ENCODE data around the gene TMUB1.

TMUB1 gene

GRCh38 chr7:151114151-151115090, 31.1 kb upstream of the TMUB1 start:
- H3K27ac ChIP-seq (ENCODE audit: low read depth, low read length): no peak overlapping the region
- no peaks in the 10 kb centered on the region for H3K9me3 ChIP-seq (ENCODE audit: insufficient read depth, low read length)
- TF ChIP-seq CTCF (IDR thresholded peaks at IDR 0.05; ENCODE audit: insufficient read depth, low read length, poor library complexity, severe bottlenecking) (no peak), EZH2phosphoT487 (conservative IDR thresholded peaks at IDR 0.05; ENCODE audit: low read length) (no peak)
- H3K9ac ChIP-seq (ENCODE audit: low read length): no peak overlapping the region
- no peak overlapping the region for H2AFZ ChIP-seq (ENCODE audit: low read depth, low read length, severe bottlenecking)
- H3K27me3 ChIP-seq (ENCODE audit: low read length): no peaks in the 10 kb centered on the region
- no peaks in the 10 kb centered on the region for H3K9me2 ChIP-seq (replicated peaks; ENCODE audit: insufficient read depth, low read length)
- no peaks in the 10 kb centered on the region for H3K79me2 ChIP-seq (ENCODE audit: insufficient read depth, low read length)
- H3K4me2 ChIP-seq (ENCODE audit: low read depth, low read length, poor library complexity, severe bottlenecking): no peak overlapping the region
- no peaks in the 10 kb centered on the region for H3F3A ChIP-seq (ENCODE audit: insufficient read depth)
- no peak overlapping the region for H3K4me3 ChIP-seq (ENCODE audit: insufficient read depth, low read length, poor library complexity, severe bottlenecking)
- H3K36me3 ChIP-seq (ENCODE audit: low read length): no peaks in the 10 kb centered on the region
- no peaks in the 10 kb centered on the region for H4K20me1 ChIP-seq (ENCODE audit: low read depth, low read length)

- Histone ChIP-seq H3K27me3 (ENCODE audit: low read length) (no peaks in the 10 kb centered on the region), H3K36me3 (ENCODE audit: low read length) (no peaks in the 10 kb centered on the region), H3K4me2 (ENCODE audit: low read depth, low read length, poor library complexity, severe bottlenecking) (no peak overlapping the region), H3K79me2 (ENCODE audit: insufficient read depth, low read length) (no peaks in the 10 kb centered on the region), H3K9ac (ENCODE audit: low read length) (no peak overlapping the region), H2AFZ (ENCODE audit: low read depth, low read length, severe bottlenecking) (no peak overlapping the region), H4K20me1 (ENCODE audit: low read depth, low read length) (no peaks in the 10 kb centered on the region), H3K4me3 (ENCODE audit: insufficient read depth, low read length, poor library complexity, severe bottlenecking) (no peak overlapping the region), H3K27ac (ENCODE audit: low read depth, low read length) (no peak overlapping the region), H3K9me3 (ENCODE audit: insufficient read depth, low read length) (no peaks in the 10 kb centered on the region), H3K9me2 (replicated peaks; ENCODE audit: insufficient read depth, low read length) (no peaks in the 10 kb centered on the region), H3F3A (ENCODE audit: insufficient read depth) (no peaks in the 10 kb centered on the region)
- no peak for TF ChIP-seq EZH2phosphoT487 (conservative IDR thresholded peaks at IDR 0.05; ENCODE audit: low read length)
- TF ChIP-seq CTCF (IDR thresholded peaks at IDR 0.05; ENCODE audit: insufficient read depth, low read length, poor library complexity, severe bottlenecking): no peak
Observed at GRCh38 chr7:151113344-151114150, 30.3 kb upstream of the TMUB1 start.

GRCh38 chr7:151110941-151111645, 27.8 kb upstream of the TMUB1 start:
- TF ChIP-seq EZH2phosphoT487 (conservative IDR thresholded peaks at IDR 0.05; ENCODE audit: low read length) (no peak), CTCF (IDR thresholded peaks at IDR 0.05; ENCODE audit: insufficient read depth, low read length, poor library complexity, severe bottlenecking) (peak; percentile 54)
- H3F3A ChIP-seq (ENCODE audit: insufficient read depth): no peaks in the 10 kb centered on the region
- no peak overlapping the region for H2AFZ ChIP-seq (ENCODE audit: low read depth, low read length, severe bottlenecking)
- no peak overlapping the region for H3K4me2 ChIP-seq (ENCODE audit: low read depth, low read length, poor library complexity, severe bottlenecking)
- no peaks in the 10 kb centered on the region for H4K20me1 ChIP-seq (ENCODE audit: low read depth, low read length)
- H3K27ac ChIP-seq (ENCODE audit: low read depth, low read length): no peak overlapping the region
- H3K4me3 ChIP-seq (ENCODE audit: insufficient read depth, low read length, poor library complexity, severe bottlenecking): no peak overlapping the region
- H3K9me3 ChIP-seq (ENCODE audit: insufficient read depth, low read length): no peaks in the 10 kb centered on the region
- no peaks in the 10 kb centered on the region for H3K9me2 ChIP-seq (replicated peaks; ENCODE audit: insufficient read depth, low read length)
- no peaks in the 10 kb centered on the region for H3K27me3 ChIP-seq (ENCODE audit: low read length)
- no peak overlapping the region for H3K9ac ChIP-seq (ENCODE audit: low read length)
- no peaks in the 10 kb centered on the region for H3K79me2 ChIP-seq (ENCODE audit: insufficient read depth, low read length)
- H3K36me3 ChIP-seq (ENCODE audit: low read length): no peaks in the 10 kb centered on the region

Data from SU-DHL-6 (cell line).